NCI-H128 (cell line): Measurements from ENCODE around the gene CMTM5.

Source experiments
- DNase-seq: peaks from one replicate; lab custom pipeline; 2025; ENCODE audit not compliant: unreplicated experiment; lab: John Stamatoyannopoulos, UW

The CMTM5 gene

DNA sequence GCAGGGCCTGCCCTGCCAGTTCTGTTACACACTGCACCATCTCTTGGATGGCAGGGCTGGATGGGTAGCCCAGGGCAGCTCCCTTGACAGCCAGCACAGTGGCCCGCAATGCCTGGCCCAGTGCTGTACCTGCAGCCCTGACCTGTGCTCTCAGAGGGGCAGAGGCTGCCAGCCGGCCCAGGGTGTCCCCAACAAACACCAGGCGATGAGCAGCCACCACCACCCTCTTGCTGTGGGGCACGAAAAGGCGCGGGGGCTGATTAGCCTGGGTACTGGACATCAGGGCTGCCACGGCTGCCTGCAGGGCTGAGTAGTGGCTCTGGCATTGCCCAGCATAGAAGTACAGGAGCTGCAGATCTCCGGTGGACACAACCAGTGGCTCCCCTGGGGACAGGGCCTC lies 19.6 kb upstream of the CMTM5 start:
- no peak for DNase-seq

DNA sequence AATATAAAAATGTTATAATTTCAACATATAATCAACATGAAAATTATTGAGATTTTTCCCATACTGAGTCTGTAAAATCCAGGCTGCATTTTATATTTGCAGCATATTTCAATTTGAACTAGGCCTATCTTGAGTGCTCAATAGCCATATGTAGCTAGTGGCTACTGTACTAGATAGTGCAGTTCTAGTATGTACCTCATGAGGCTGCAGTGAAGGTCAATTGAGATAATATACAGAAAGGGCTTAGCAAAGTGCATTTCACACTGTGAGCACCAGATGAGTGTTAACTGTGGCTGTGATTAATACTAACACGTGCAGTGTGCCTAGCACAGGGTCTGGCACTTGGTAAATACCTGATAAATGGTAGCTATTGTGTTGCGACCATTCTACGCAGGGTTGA lies 18.8 kb upstream of the CMTM5 start:
- no peak for DNase-seq

DNA sequence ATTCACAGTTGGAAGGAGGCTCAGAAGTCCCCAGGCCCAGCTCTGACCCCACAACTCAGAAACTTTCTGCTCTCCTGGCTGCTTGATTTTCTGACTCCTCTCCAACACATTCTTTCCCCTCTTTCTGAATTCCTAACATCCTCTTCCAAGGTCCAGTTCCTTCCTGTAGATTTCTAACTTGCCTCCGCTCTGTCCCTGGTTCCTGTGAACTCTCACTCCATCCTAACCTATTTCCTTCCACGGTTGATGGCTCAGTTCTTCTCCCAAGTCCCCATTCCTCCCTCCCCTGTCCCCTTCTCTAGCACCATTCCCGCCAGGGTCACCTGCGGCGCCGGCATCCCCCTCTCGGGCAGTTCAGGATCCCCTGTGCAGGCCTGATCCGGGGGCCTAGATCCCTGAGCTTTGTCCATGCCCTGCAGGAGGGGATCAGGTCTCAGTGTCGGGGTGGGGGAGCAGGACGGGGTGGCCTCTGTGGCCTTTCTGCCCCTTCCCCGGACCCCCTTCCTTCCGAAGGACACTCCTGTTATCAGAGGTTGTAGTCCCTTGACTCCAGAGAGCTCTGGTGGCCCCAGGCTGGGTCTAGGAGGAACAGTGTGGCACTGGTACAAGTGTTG lies 18.2 kb upstream of the CMTM5 start:
- DNase-seq, result no peak

DNA sequence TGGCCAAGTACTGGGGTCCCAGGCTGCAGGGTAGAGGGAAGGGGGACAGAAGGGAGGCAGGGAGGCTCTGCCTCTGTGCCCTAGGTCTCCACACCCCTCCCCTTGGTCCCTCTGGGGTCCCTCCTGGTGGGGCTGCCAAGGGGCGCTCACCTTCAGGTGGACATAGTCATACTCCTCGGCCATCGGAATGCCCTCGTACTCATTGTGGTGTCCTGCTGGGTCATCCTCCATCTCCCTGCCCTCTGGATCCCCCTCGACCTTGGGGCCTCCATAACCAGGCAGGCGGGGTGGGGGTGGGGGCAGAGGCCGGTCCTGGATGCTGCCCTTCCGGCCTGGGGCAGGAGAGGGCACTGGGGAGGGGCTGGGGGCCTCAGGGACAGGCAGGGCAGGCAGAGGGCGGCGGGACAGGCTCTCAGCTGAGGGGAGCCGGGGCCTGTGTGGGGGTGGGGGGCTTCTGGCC lies 17.6 kb upstream of the CMTM5 start:
- no peak for DNase-seq

DNA sequence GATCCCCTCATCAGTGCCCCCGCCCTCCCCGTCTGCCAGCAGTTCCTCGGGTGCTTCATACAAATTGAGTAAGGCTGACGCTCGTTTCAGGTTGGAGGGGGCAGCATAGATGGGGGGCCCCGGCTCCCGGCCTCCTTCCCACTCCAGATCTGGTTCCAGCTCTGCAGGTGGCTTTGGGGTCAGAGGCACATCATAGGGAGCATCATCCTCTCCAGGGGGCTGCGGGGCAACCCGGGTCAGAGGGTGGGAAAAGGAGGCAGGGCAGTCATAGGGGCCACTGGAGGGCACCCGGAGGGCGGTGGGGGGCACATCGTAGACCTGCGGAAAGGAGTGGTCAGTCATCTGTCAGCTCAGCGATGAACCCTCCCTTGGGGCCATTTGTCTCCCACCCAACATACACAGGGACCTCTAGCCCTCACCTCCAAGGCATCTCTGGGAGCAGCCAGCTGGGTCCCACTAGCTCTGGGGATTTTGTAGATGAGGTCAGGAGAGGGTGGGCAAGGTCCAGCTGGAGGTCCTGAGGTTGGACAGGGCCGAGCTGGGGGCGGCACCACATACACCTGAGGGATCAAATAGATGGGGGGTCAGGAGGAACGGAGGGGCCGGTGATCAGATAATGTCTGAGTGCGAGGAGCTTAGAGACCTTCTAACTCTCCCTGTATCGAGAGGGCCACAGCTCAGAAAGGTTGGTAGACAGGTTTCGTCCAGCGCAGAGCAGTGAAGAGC lies 17.0 kb upstream of the CMTM5 start:
- DNase-seq, result no peak

DNA sequence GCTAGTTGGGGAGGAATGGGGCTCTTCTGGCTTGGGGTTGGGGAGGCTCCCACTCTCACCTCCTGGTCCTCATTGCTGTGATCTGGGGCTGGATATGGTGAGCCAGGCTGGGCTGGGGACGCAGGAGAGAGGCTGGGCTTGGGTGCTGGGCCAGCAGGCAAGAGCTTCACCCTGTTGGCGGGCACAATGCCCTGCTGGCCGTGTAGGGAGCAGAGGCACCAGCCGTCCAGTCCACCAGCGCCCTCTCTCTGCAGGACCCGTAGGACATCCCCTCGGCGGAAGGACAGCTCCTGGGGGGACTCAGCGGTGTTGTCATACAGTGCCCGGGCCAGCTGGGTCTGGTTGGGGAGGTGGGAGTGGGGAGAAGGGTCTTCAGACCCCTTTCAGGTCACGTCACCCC lies 16.4 kb upstream of the CMTM5 start:
- no peak for DNase-seq

DNA sequence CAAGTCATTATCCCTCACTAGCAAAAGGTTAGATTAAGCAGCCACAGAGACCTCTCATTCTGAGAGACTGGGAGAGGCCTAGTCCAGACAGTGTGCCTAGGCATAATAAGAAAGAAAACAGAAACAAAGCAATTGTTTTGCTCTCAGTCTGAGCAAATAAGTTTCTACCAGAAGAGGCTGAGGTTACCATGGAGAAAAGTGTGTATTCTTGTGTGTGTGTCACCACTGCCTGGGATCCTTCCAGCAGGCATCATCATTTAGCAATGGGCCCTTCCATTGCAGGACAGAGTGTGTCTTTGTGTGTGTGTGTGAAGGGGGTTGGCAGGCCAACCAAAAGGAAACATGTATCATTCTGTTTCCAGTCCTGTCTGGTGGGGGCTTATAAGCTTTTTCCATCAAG lies 15.5 kb upstream of the CMTM5 start:
- no peak for DNase-seq

DNA sequence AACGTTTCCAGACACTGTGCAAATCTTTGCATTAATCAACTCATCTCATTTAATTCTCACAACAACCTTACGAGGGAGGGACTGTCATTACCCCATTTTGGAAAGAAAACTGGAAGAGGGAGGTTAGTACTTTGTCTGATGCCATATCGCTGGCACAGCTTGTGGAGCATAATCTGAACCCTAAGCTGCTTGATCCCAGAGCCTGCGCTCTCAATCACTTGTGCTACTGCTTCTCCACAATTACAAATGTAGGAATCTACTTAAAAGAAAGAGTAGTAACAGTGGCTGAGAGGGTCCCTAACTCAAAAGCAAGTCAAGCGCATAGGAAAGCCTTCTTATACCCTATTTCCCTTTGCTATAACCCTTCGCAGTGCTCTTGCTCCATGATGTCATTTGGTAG lies 15.1 kb upstream of the CMTM5 start:
- DNase-seq, result no peak

DNA sequence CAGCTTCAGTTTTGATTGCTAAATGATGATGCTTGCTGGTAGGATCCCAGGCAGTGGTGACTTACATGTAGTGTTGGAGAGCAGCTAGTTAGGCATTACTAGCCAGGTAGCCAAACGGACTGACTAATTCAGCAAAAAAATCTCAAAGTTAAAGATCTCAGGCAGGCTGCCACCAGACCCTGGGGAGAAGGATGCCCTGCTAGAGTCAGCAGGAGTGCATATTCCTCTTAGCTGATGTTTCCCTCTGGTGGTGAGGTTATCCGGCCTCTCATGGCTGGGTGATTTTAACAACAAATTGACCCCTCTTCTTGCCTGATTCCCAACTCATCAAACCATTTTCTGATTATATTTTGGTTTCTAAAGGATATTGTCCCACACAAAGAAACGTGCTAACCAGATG lies 14.6 kb upstream of the CMTM5 start:
- DNase-seq, result no peak

DNA sequence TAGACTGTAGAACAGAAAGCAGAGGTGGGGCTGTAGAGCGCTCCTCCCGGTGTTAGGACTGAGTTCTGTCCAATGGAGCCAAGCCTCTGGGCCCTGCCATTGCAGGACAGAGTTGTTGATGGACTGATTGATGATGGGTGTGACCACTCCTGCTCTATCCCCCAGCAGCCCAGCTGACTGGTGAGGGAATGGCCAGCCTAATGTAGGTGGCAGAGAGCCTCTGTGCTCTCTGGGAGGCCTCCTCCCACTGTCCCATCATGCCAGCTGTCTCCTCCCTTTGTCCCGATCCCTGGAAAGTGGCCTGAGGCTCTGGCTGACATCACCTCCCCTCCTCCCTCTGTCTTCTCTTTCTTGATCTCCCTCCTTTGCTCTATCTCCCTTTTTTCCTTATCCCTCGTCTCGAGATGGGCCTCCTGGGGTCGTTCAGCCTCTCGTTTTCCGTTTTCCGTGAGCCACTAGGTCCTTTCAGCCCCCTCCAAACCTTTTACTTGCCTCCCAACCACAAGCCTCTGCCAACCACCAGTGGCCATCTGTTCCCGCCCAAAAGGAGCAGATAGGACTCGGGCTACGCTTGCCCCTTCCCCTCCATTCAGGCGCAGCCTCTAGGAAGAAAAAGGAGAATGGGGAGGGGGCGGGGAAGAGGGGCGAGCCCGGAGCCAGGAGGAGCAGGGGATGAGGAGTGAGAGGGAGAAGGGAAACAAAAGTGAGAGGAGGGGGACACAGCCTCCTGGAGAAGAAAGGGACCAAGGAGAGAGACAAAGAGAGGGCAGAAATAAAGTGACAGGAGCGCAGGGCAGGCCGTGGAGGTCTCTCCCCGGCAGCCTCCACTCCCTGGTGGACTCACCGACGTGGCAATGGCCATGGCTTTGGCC lies 12.4 kb upstream of the CMTM5 start:
- DNase-seq, result no peak

DNA sequence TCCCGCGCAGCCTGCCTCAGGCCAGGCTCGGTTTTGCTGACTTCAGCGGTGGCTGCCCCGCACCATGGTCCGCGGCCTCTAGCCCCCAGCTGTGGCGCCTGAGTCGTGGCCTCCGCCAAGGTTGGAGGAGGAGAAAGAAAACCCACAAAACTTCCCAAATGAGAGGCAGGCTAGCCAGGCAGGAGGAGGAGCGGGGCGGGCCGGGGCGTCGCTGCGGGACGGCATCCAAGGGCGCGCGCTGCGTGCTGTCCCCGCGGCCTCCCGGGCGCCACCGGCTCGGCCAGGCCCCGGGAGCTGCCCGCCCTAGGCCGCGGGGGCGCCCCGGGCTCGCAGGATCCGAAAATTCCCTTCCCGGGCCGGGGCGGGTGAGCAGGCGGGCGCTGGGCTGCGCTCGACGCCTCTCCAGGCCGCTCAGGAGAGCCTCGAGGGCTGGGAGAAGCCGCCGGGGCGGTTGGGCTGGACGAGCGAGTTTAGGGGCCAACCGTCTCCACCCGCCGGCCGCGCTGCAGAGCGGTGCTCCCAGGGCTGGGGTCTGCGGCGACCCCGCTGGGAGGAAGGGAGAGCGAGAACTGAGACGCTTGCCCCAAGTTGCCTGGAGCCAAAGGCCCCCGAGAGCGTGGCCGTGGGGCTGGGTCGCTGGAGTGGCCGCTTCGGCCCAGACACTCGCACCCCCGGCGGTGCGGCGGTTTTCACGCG lies 11.7 kb upstream of the CMTM5 start, which contains the start of gene EFS:
Gene EFS (minus strand): TSS at position 137 of the 696 bp plus-strand sequence. CDS start 147 bp downstream, outside the sequence.
- DNase-seq, result no peak

DNA sequence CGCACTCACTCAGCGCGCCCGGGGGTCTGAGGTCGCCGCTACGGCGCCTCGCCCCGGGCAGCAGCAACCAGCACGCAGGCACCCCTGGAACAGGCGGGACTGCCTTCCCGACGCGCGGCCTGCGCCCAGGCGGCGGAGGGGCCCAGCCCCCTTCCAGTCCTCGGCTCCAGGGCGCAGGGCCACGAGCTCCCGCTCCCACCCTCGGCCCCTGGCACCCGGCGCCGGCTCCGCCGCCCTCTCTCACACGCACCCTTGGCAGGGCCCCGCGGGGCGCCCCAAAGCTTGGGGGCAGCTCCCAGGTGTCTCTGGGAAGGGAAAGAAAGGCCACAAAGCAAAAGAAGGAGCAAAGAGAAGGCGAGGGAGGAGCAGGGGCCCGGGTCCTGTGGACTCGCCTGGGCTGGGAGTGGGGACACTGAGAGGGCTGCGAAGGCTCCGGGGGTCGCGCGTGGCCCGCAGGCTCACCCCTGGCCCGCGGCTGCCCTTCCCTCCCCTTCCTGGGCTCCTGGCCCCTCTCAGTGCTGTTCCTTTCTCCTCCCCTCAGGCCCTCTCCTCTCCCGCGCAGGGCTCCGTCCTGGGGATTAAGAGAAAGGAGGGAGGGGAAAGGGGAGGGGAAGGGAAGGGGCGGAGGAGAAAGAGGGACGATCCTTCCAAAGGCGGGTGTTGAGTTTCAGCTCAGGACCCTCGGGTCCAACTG lies 11.0 kb upstream of the CMTM5 start:
- DNase-seq, result no peak

DNA sequence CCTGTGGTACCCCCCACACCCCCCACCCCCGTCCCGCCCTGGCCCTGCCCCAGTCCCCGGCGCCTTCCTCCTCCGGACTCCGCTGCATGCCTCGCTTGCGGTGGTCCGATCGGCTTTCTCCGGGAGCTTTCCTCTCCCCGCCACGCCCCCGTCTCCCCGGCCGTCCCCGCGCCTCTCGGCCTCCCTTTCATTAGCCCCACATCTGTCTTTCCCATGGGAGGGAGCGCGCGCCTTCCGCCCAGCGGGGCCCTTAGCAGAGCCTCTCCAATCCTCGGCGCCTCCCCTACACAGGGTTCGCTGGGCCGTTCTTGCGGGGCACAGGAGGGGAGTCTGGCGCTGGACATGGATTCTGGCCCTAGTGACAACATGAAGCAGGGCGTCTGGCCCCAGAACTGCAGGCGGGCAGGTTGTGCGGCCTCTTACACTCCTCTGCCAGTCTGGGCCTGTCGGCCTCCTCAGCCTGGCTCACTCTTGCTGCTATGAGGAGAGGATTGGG lies 10.4 kb upstream of the CMTM5 start:
- no peak for DNase-seq

DNA sequence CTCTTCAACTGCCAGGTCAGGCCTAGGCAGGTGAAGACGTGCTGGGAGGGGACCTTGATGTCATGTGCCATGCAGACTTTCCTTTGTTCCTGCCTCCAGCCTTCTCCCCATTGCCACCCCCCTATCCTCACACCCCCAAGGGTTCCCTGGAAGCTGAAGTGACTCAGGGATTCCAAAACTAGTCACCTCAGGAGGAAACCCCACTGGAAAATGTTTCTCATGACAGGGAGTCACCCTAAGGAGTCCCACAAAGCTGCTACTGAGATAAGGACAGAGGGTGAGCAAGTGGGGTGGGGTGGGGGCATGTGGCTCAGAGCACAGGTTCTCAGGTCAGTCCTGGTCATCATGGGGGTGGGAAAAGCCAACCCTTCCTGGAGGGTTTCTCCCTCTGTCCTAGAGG lies 6.6 kb upstream of the CMTM5 start:
- no peak for DNase-seq

DNA sequence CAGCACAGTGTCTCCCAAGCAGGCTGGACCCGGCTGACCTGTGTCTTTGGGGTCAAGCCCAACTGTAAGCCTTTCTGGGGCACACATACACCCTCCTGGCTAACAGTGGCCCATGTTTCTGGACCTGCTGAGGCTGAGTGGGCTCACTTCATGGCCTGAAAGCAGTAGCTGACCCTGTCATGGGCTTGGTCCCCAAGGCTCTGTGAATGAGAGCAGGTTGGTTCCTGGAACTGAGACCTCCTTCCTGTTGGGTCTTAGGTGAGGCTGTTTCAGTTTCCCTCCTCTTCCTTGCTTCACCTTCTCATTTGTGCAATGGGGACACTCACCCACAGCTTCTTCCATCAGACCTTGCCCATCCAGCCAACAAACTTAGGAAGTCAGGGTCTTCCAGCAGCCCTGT lies 5.0 kb upstream of the CMTM5 start:
- DNase-seq, result no peak

DNA sequence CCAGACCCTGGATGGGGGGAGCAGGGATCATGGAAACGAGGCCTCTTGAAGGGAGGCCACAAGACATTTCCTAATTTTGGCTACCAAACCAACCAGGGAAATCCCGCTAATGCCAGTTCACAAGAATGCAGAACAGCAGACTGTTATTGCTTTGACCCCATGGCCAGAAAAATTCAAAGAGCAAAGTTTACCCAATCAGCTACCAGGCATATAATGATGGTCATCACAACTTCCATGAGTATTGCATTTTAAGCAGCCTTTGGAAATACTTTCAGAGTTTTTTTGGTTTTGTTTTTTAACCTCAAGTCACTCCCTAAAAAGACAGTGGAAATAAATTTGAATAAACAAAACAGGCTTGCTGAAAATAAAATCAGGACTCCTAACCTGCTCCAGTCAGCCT lies 4.3 kb upstream of the CMTM5 start, which contains the start of gene IL25:
Gene IL25 (plus strand): TSS at position 301 of the 400 bp plus-strand sequence.
- DNase-seq, result no peak

DNA sequence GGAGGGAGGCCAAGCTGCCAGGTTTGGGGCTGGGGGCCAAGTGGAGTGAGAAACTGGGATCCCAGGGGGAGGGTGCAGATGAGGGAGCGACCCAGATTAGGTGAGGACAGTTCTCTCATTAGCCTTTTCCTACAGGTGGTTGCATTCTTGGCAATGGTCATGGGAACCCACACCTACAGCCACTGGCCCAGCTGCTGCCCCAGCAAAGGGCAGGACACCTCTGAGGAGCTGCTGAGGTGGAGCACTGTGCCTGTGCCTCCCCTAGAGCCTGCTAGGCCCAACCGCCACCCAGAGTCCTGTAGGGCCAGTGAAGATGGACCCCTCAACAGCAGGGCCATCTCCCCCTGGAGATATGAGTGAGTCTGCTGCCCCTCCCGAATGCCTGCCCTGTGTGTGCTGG lies 3.8 kb upstream of the CMTM5 start:
- DNase-seq, result no peak

DNA sequence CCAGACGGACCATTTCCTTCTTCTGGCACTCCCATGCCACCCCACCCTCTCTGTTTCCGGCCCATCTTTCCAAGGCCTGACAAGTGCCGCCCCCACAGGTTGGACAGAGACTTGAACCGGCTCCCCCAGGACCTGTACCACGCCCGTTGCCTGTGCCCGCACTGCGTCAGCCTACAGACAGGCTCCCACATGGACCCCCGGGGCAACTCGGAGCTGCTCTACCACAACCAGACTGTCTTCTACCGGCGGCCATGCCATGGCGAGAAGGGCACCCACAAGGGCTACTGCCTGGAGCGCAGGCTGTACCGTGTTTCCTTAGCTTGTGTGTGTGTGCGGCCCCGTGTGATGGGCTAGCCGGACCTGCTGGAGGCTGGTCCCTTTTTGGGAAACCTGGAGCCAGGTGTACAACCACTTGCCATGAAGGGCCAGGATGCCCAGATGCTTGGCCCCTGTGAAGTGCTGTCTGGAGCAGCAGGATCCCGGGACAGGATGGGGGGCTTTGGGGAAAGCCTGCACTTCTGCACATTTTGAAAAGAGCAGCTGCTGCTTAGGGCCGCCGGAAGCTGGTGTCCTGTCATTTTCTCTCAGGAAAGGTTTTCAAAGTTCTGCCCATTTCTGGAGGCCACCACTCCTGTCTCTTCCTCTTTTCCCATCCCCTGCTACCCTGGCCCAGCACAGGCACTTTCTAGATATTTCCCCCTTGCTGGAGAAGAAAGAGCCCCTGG lies 1.2 kb upstream of the CMTM5 start:
- no peak for DNase-seq

DNA sequence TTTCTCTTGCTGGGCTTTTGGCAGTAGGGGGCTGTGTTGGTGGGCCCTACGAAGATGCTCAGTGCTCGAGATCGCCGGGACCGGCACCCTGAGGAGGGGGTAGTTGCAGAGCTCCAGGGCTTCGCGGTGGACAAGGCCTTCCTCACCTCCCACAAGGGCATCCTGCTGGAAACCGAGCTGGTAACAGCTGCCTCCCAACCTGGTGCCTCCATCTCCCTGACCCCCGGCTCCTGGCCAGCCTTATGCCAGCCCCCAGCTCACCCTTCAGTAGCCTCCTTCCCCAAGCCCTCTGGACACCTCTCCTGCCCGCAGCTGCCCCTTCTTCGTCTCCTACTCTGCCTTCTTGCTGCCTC lies 328 bp downstream of the CMTM5 start:
- DNase-seq, result no peak
